NB4 (cell line): ENCODE results near the gene NXT1.

Experiments
- CTCF ChIP-seq: IDR thresholded peaks from one replicate; pipeline ENCODE4 v1.5.1; 2012; ENCODE audit warnings: low read depth, low read length
- MYC ChIP-seq: IDR thresholded peaks from 2 replicates; pipeline ENCODE4 v1.6.1; 2011; ENCODE audit warnings: low read depth, low read length
- POLR2A ChIP-seq: IDR thresholded peaks from 2 replicates; pipeline ENCODE4 v1.6.1; 2011; ENCODE audit warnings: mild to moderate bottlenecking; ENCODE audit not compliant: insufficient read length; ENCODE audit errors: extremely low read depth

GRCh38 chr20:23399568-23400241 is 49.1 kb downstream of the NXT1 start:
- TF ChIP-seq CTCF (no peak), MYC (no peak), POLR2A (no peak)
